ENCODE measurements around the gene SLC25A3. TPM values are rescaled to one million over a fixed set of nuclear protein-coding genes. Genes with fewer than 3 reads are reported as not detected.
A peak's percentile ranks its signal among the peaks of the same experiment; 100 is the strongest.

SLC25A3 gene
- total RNA-seq, 2 donors from 2014 or later: 522 to 531 TPM

GRCh38 chr12:98579347-98579746 is 14.1 kb upstream of the SLC25A3 start:
- WGBS, 2 experiments (ENCODE audit: insufficient coverage in 1 of 2, insufficient read length in 1 of 2): 84 to 92% methylated on average over 4 to 5 of the region's 5 CpGs
- Mint-ChIP-seq H3K36me3 (ENCODE audit: low read depth) (no peaks in the 10 kb centered on the region), H3K27ac (no peak overlapping the region), H3K4me1 (peaks cover 4% of the 10 kb centered on the region), H3K27me3 (ENCODE audit: insufficient read depth) (no peaks in the 10 kb centered on the region), H3K4me3 (no peak overlapping the region), H3K9me3 (peaks cover 3% of the 10 kb centered on the region)
- Histone ChIP-seq H3K9me3 (ENCODE audit: control insufficient read depth, low read length) (no peaks in the 10 kb centered on the region), H3K36me3 (ENCODE audit: control insufficient read depth, insufficient read depth, low read length) (no peaks in the 10 kb centered on the region), H3K27ac (ENCODE audit: low read depth, low read length) (no peak overlapping the region), H3K27me3 (ENCODE audit: control insufficient read depth, insufficient read depth, low read length, poor library complexity, severe bottlenecking) (no peaks in the 10 kb centered on the region), H3K4me3 (ENCODE audit: low read length) (no peak overlapping the region), H3K9ac (ENCODE audit: extremely low read depth, low read length, poor library complexity, severe bottlenecking) (no peak overlapping the region), H3K4me1 (ENCODE audit: control insufficient read depth, insufficient read depth, low read length) (no peaks in the 10 kb centered on the region)
- DNase-seq: peak; percentile 17
- no peak for TF ChIP-seq CTCF (conservative IDR thresholded peaks at IDR 0.05)

- Histone ChIP-seq H3K27ac (ENCODE audit: low read depth, low read length) (no peak overlapping the region), H3K27me3 (ENCODE audit: control insufficient read depth, insufficient read depth, low read length, poor library complexity, severe bottlenecking) (no peaks in the 10 kb centered on the region), H3K4me3 (ENCODE audit: low read length) (no peak overlapping the region), H3K9ac (ENCODE audit: extremely low read depth, low read length, poor library complexity, severe bottlenecking) (no peak overlapping the region), H3K9me3 (ENCODE audit: control insufficient read depth, low read length) (no peaks in the 10 kb centered on the region), H3K4me1 (ENCODE audit: control insufficient read depth, insufficient read depth, low read length) (no peaks in the 10 kb centered on the region), H3K36me3 (ENCODE audit: control insufficient read depth, insufficient read depth, low read length) (no peaks in the 10 kb centered on the region)
- no peak overlapping the region for H3K27ac Mint-ChIP-seq
- H3K4me1 Mint-ChIP-seq: peaks cover 3% of the 10 kb centered on the region
- no peak for TF ChIP-seq CTCF (conservative IDR thresholded peaks at IDR 0.05)
- no peaks in the 10 kb centered on the region for H3K27me3 Mint-ChIP-seq (ENCODE audit: insufficient read depth)
- H3K36me3 Mint-ChIP-seq (ENCODE audit: low read depth): no peaks in the 10 kb centered on the region
- H3K9me3 Mint-ChIP-seq: peaks cover 3% of the 10 kb centered on the region
- no peak overlapping the region for H3K4me3 Mint-ChIP-seq
- no peak for DNase-seq
- WGBS, 2 experiments (ENCODE audit: insufficient coverage in 1 of 2, insufficient read length in 1 of 2): 88 to 94% methylated on average over 3 of the region's 3 CpGs
Measured at GRCh38 chr12:98579835-98580234, 13.7 kb upstream of the SLC25A3 start.

- Histone ChIP-seq H3K9me3 (ENCODE audit: control insufficient read depth, low read length) (no peaks in the 10 kb centered on the region), H3K36me3 (ENCODE audit: control insufficient read depth, insufficient read depth, low read length) (no peaks in the 10 kb centered on the region), H3K27me3 (ENCODE audit: control insufficient read depth, insufficient read depth, low read length, poor library complexity, severe bottlenecking) (no peaks in the 10 kb centered on the region), H3K9ac (ENCODE audit: extremely low read depth, low read length, poor library complexity, severe bottlenecking) (no peak overlapping the region), H3K4me1 (ENCODE audit: control insufficient read depth, insufficient read depth, low read length) (no peaks in the 10 kb centered on the region), H3K27ac (ENCODE audit: low read depth, low read length) (no peak overlapping the region), H3K4me3 (ENCODE audit: low read length) (no peak overlapping the region)
- DNase-seq: peak; percentile 11
- no peak overlapping the region for H3K27ac Mint-ChIP-seq
- no peaks in the 10 kb centered on the region for H3K36me3 Mint-ChIP-seq (ENCODE audit: low read depth)
- no peak overlapping the region for H3K4me3 Mint-ChIP-seq
- no peak for TF ChIP-seq CTCF (conservative IDR thresholded peaks at IDR 0.05)
- peaks cover 3% of the 10 kb centered on the region for H3K4me1 Mint-ChIP-seq
- H3K27me3 Mint-ChIP-seq (ENCODE audit: insufficient read depth): no peaks in the 10 kb centered on the region
- 99 to 100% methylated on average over 2 to 4 of the region's 5 CpGs for WGBS, 2 experiments (ENCODE audit: insufficient coverage in 1 of 2, insufficient read length in 1 of 2)
- peaks cover 3% of the 10 kb centered on the region for H3K9me3 Mint-ChIP-seq
Measured at GRCh38 chr12:98580695-98581094, 12.8 kb upstream of the SLC25A3 start.

All from endodermal cell (in vitro differentiated cells).